Calu3 (cell line): ENCODE measurements around the gene FAM234A. TPM values are rescaled to one million over a fixed set of nuclear protein-coding genes. Genes with fewer than 3 reads are reported as not detected.

Experiments used
- BruUV-seq: library from RNA; stranded (reverse); fragments of 400-500 nt; replicated peaks from 2 replicates; lab custom pipeline; 2021; lab: Mats Ljungman, UMichigan
- CTCF ChIA-PET: fragments of 300-600 bp; sonication (Branson Sonifier 250); formaldehyde crosslinking; loops from one replicate; lab custom pipeline; 2022; ENCODE audit warnings: antibody characterized with exemption; lab: Charles Lee
- DNase-seq: peaks from one replicate; pipeline ENCODE4 v3.0.0; 2022
- H3K27ac Mint-ChIP-seq: one replicate; pipeline ENCODE4 v1.8.0; 2022; ENCODE audit warnings: mixed read lengths; ENCODE audit not compliant: unreplicated experiment
- H3K27me3 Mint-ChIP-seq: one replicate; pipeline ENCODE4 v1.8.0; 2022; ENCODE audit warnings: mixed read lengths; ENCODE audit not compliant: unreplicated experiment
- H3K36me3 Mint-ChIP-seq: one replicate; pipeline ENCODE4 v1.8.0; 2022; ENCODE audit warnings: mild to moderate bottlenecking, moderate library complexity, mixed read lengths; ENCODE audit not compliant: insufficient read depth, unreplicated experiment
- H3K4me1 Mint-ChIP-seq: one replicate; pipeline ENCODE4 v1.8.0; 2022; ENCODE audit warnings: mild to moderate bottlenecking, low read depth, mixed read lengths; ENCODE audit not compliant: unreplicated experiment
- H3K4me3 Mint-ChIP-seq: one replicate; pipeline ENCODE4 v1.8.0; 2022; ENCODE audit warnings: mild to moderate bottlenecking, low read depth, moderate library complexity, mixed read lengths; ENCODE audit not compliant: unreplicated experiment
- H3K9me3 Mint-ChIP-seq: one replicate; pipeline ENCODE4 v1.8.0; 2022; ENCODE audit warnings: low read depth, mixed read lengths; ENCODE audit not compliant: unreplicated experiment
- CTCF ChIP-seq: fragments of 200-600 bp; IDR thresholded peaks from one replicate; pipeline ENCODE4 v1.8.0; 2022; ENCODE audit warnings: antibody characterized with exemption; ENCODE audit not compliant: unreplicated experiment
- intact Hi-C: fragments of 100-400 bp; cut with micrococcal nuclease; formaldehyde crosslinking; loops from one replicate; pipeline ENCODE4 v1.10.0; 2022; ENCODE audit not compliant: unreplicated experiment
- total RNA-seq: library from RNA; stranded (reverse); gene quantifications from 2 replicates; pipeline ENCODE4 v1.2.3, GENCODE V29; 2022

The FAM234A gene
- total RNA-seq, 1 experiment from 2014 or later = 118 TPM

GRCh38 chr16:314795-315299 lies 80.2 kb downstream of the FAM234A start:
- Mint-ChIP-seq H3K4me3 (no peak overlapping the region), H3K36me3 (peaks cover 30% of the 10 kb centered on the region), H3K4me1 (peaks cover 5% of the 10 kb centered on the region), H3K27me3 (no peaks in the 10 kb centered on the region), H3K9me3 (no peaks in the 10 kb centered on the region), H3K27ac (no peak overlapping the region)
- BruUV-seq = no TSS peak
- TF ChIP-seq CTCF = no peak
- intact Hi-C loops = no loop called here
- CTCF ChIA-PET = no interaction called here
- no peak for DNase-seq

Other genes starting within 250 kb of the FAM234A start
- gene POLR3K, start 181.2 kb upstream of the FAM234A start, total RNA-seq = 27.4 and 29.1 TPM in 2 replicates
- 37.8 and 38.7 TPM in 2 replicates for gene SNRNP25, start 181.0 kb upstream of the FAM234A start, total RNA-seq
- gene RHBDF1, start 162.2 kb upstream of the FAM234A start, total RNA-seq = 47.3 and 60.2 TPM in 2 replicates
- gene MPG, start 156.6 kb upstream of the FAM234A start, total RNA-seq = 40.1 and 45.6 TPM in 2 replicates
- gene NPRL3, start 96.1 kb upstream of the FAM234A start, total RNA-seq = 51.8 and 53.2 TPM in 2 replicates
- not detected in 2 replicates for gene HBZ, start 82.2 kb upstream of the FAM234A start, total RNA-seq
- gene HBM, start 68.8 kb upstream of the FAM234A start, total RNA-seq = not detected in 2 replicates
- gene HBA2, start 61.9 kb upstream of the FAM234A start, total RNA-seq = not detected in 2 replicates
- gene HBA1, start 58.1 kb upstream of the FAM234A start, total RNA-seq = not detected in 2 replicates
- gene HBQ1, start 54.4 kb upstream of the FAM234A start, total RNA-seq = not detected in 2 replicates
- gene LUC7L, start 5.4 kb upstream of the FAM234A start, total RNA-seq = 74.6 and 79.3 TPM in 2 replicates
- 0.85 and 1.7 TPM in 2 replicates for gene RGS11, start 41.1 kb downstream of the FAM234A start, total RNA-seq
- gene ARHGDIG, start 45.8 kb downstream of the FAM234A start, total RNA-seq = 0.29 TPM in 1 of 2 replicates, not detected in the other
- gene PDIA2, start 48.3 kb downstream of the FAM234A start, total RNA-seq = 0.71 TPM in 1 of 2 replicates, not detected in the other
- 49.8 and 52.5 TPM in 2 replicates for gene AXIN1, start 117.9 kb downstream of the FAM234A start, total RNA-seq
- gene MRPL28, start 135.7 kb downstream of the FAM234A start, total RNA-seq = 115 and 126 TPM in 2 replicates
- 70.0 and 78.5 TPM in 2 replicates for gene PGAP6, start 147.2 kb downstream of the FAM234A start, total RNA-seq
- 88.2 and 96.5 TPM in 2 replicates for gene NME4, start 162.4 kb downstream of the FAM234A start, total RNA-seq
- gene DECR2, start 167.1 kb downstream of the FAM234A start, total RNA-seq = 41.2 and 49.6 TPM in 2 replicates
- gene RAB11FIP3, start 190.8 kb downstream of the FAM234A start, total RNA-seq = 26.6 and 33.7 TPM in 2 replicates